GM23338 (cell line): Measurements from ENCODE around the gene CEBPG. TPM values are rescaled to one million over a fixed set of nuclear protein-coding genes. Genes with fewer than 3 reads are reported as not detected.
A peak's percentile ranks its signal among the peaks of the same experiment; 100 is the strongest.

ENCODE experiments used
- ATAC-seq: fragments of 200-7000 bp; cut with Tn5 transposase; 3 replicates; pipeline ENCODE4 v1.9.1; 2020
- DNase-seq: peaks from one replicate; pipeline ENCODE4 v3.0.0-alpha.2; 2015; ENCODE audit warnings: low spot score
- H2AFZ ChIP-seq: fragments of 200-600 bp; sonication (generic); 2 replicates; pipeline ENCODE4 v1.8.0; 2016; ENCODE audit warnings: antibody characterized with exemption, mild to moderate bottlenecking, moderate library complexity
- H3F3A ChIP-seq: fragments of 200-600 bp; sonication (generic); replicated peaks from 2 replicates; pipeline ENCODE4 v1.8.0; 2017; ENCODE audit warnings: antibody characterized with exemption, mixed run types, low read depth
- H3K27ac ChIP-seq: fragments of 200-600 bp; sonication (generic); 2 replicates; pipeline ENCODE4 v1.6.1; 2016; ENCODE audit warnings: low read depth
- H3K27me3 ChIP-seq: fragments of 200-600 bp; sonication (generic); 2 replicates; pipeline ENCODE4 v1.8.0; 2016; ENCODE audit warnings: mild to moderate bottlenecking, mixed run types, moderate library complexity; ENCODE audit not compliant: insufficient read depth
- H3K36me3 ChIP-seq: fragments of 200-600 bp; sonication (generic); 2 replicates; pipeline ENCODE4 v1.8.0; 2016; ENCODE audit warnings: mild to moderate bottlenecking; ENCODE audit not compliant: insufficient read depth
- H3K4me1 ChIP-seq: fragments of 200-600 bp; sonication (generic); 2 replicates; pipeline ENCODE4 v1.8.0; 2016; ENCODE audit warnings: mild to moderate bottlenecking, moderate library complexity; ENCODE audit not compliant: insufficient read depth
- H3K4me2 ChIP-seq: fragments of 200-600 bp; sonication (generic); 2 replicates; pipeline ENCODE4 v1.7.1; 2017; ENCODE audit warnings: mixed run types
- H3K4me3 ChIP-seq: fragments of 200-600 bp; sonication (generic); 2 replicates; pipeline ENCODE4 v1.6.1; 2016; ENCODE audit warnings: mixed run types
- H3K79me2 ChIP-seq: fragments of 200-600 bp; sonication (generic); replicated peaks from 2 replicates; pipeline ENCODE4 v1.8.0; 2017; ENCODE audit warnings: mild to moderate bottlenecking; ENCODE audit not compliant: insufficient read depth
- H3K9me2 ChIP-seq: fragments of 200-600 bp; sonication (generic); 2 replicates; pipeline ENCODE4 v1.8.0; 2017; ENCODE audit not compliant: insufficient read depth
- H4K20me1 ChIP-seq: fragments of 200-600 bp; sonication (generic); replicated peaks from 2 replicates; pipeline ENCODE4 v1.8.0; 2017; ENCODE audit warnings: mild to moderate bottlenecking; ENCODE audit not compliant: insufficient read depth
- H3K27ac Mint-ChIP-seq: 2 replicates; pipeline ENCODE4 v1.8.0; 2020; ENCODE audit warnings: inconsistent platforms, mild to moderate bottlenecking, moderate library complexity, mixed read lengths
- H3K27me3 Mint-ChIP-seq: 3 replicates; pipeline ENCODE4 v1.8.0; 2022; ENCODE audit warnings: low read depth, mild to moderate bottlenecking, moderate library complexity, mixed read lengths, inconsistent platforms; ENCODE audit not compliant: insufficient read depth, poor library complexity
- H3K36me3 Mint-ChIP-seq: 3 replicates; pipeline ENCODE4 v1.8.0; 2021; ENCODE audit warnings: low read depth, mild to moderate bottlenecking, inconsistent platforms, moderate library complexity, mixed read lengths
- H3K4me1 Mint-ChIP-seq: 3 replicates; pipeline ENCODE4 v1.8.0; 2020; ENCODE audit warnings: mild to moderate bottlenecking, inconsistent platforms, mixed read lengths
- H3K4me3 Mint-ChIP-seq: 3 replicates; pipeline ENCODE4 v1.8.0; 2021; ENCODE audit warnings: moderate library complexity, mild to moderate bottlenecking, inconsistent platforms, mixed read lengths
- H3K9me3 Mint-ChIP-seq: 3 replicates; pipeline ENCODE4 v1.8.0; 2020; ENCODE audit warnings: moderate library complexity, mild to moderate bottlenecking, inconsistent platforms, mixed read lengths
- EZH2 ChIP-seq: fragments of 200-600 bp; sonication (generic); IDR thresholded peaks from one replicate; pipeline ENCODE4 v1.8.0; 2017; ENCODE audit warnings: antibody characterized with exemption, mild to moderate bottlenecking, low read depth; ENCODE audit not compliant: unreplicated experiment
- EZH2phosphoT487 ChIP-seq: fragments of 200-600 bp; sonication (generic); IDR thresholded peaks from one replicate; pipeline ENCODE4 v1.8.1; 2018; ENCODE audit warnings: antibody characterized with exemption; ENCODE audit not compliant: unreplicated experiment
- JUNB ChIP-seq: IDR thresholded peaks from one replicate; pipeline ENCODE4 v1.6.1; 2016; ENCODE audit warnings: antibody characterized with exemption; ENCODE audit not compliant: unreplicated experiment
- STAT1 ChIP-seq: IDR thresholded peaks from one replicate; pipeline ENCODE4 v1.6.1; 2016; ENCODE audit warnings: antibody characterized with exemption; ENCODE audit not compliant: unreplicated experiment
- polyA plus RNA-seq: library from polyadenylated mRNA; unstranded; fragments of >200 nt; fragmentation: Nextera tagmentation; extraction: Ambion mirVana; gene quantifications from 2 replicates; pipeline ENCODE4 v1.2.1, GENCODE V29; 2016
- total RNA-seq: library from RNA; depleted of rRNA; stranded (reverse); fragments of >200 nt; shearing (Covaris generic); gene quantifications from 2 replicates; pipeline ENCODE4 v1.2.3, GENCODE V29; 2014
- TF ChIP-seq, protein P1 (sequence below): IDR thresholded peaks from one replicate; pipeline ENCODE4 v1.6.1; 2018; ENCODE audit warnings: antibody characterized with exemption; ENCODE audit not compliant: unreplicated experiment
- TF ChIP-seq, protein P2 (sequence below), 2 experiments: fragments of 200-600 bp in 1 of 2; sonication (generic) in 1 of 2; conservative IDR thresholded peaks; 2 replicates each; pipeline versions ENCODE4 v1.5.1 to v1.6.1; 2016 to 2017; ENCODE audit warnings: antibody characterized with exemption in 2 of 2, low read depth in 2 of 2, mild to moderate bottlenecking in 2 of 2, moderate library complexity in 1 of 2
- TF ChIP-seq, protein P3 (sequence below): fragments of 250-450 bp; sonication (Bioruptor Pico); IDR thresholded peaks from 2 replicates; pipeline ENCODE4 v1.5.0; 2020; ENCODE audit warnings: mild to moderate bottlenecking, moderate library complexity
- TF ChIP-seq, protein P4 (sequence below): IDR thresholded peaks from 2 replicates; pipeline ENCODE4 v1.6.1; 2016; ENCODE audit warnings: antibody characterized with exemption

CEBPG gene
- total and polyA plus RNA-seq, 2 experiments from 2014 or later: 25.9 to 50.2 TPM

DNA sequence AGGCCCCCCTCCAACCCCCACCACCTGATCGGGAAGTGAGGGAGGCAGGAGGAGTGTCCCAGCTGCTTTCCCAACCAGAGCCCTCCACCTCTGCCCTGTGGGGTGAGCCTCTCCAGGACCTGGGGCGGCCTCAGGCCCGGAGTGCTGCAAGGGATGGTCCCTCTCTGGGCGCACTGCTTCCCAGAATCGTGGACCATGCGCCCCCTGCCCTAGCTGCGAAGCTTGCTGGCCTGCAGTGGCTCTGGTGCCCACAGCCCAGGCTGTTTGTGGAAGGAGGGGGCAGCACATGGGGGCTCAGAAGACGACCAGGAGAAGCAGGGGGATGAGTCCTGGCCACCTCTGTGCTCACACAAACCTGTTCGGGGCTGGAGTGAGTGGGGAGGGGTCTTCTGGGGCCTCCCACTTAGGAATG lies 33.6 kb downstream of the CEBPG start:
- Histone ChIP-seq H2AFZ (no peak overlapping the region), H3K79me2 (no peaks in the 10 kb centered on the region), H3K36me3 (no peaks in the 10 kb centered on the region), H3K4me2 (no peak overlapping the region), H3K27ac (no peak overlapping the region), H3K9me2 (no peaks in the 10 kb centered on the region), H3K4me1 (no peaks in the 10 kb centered on the region; the same call in 1 of the 2 replicates), H4K20me1 (no peaks in the 10 kb centered on the region), H3F3A (no peaks in the 10 kb centered on the region), H3K27me3 (no peaks in the 10 kb centered on the region), H3K4me3 (no peak overlapping the region)
- H3K27ac Mint-ChIP-seq: no peak overlapping the region
- TF ChIP-seq, protein P1, sequence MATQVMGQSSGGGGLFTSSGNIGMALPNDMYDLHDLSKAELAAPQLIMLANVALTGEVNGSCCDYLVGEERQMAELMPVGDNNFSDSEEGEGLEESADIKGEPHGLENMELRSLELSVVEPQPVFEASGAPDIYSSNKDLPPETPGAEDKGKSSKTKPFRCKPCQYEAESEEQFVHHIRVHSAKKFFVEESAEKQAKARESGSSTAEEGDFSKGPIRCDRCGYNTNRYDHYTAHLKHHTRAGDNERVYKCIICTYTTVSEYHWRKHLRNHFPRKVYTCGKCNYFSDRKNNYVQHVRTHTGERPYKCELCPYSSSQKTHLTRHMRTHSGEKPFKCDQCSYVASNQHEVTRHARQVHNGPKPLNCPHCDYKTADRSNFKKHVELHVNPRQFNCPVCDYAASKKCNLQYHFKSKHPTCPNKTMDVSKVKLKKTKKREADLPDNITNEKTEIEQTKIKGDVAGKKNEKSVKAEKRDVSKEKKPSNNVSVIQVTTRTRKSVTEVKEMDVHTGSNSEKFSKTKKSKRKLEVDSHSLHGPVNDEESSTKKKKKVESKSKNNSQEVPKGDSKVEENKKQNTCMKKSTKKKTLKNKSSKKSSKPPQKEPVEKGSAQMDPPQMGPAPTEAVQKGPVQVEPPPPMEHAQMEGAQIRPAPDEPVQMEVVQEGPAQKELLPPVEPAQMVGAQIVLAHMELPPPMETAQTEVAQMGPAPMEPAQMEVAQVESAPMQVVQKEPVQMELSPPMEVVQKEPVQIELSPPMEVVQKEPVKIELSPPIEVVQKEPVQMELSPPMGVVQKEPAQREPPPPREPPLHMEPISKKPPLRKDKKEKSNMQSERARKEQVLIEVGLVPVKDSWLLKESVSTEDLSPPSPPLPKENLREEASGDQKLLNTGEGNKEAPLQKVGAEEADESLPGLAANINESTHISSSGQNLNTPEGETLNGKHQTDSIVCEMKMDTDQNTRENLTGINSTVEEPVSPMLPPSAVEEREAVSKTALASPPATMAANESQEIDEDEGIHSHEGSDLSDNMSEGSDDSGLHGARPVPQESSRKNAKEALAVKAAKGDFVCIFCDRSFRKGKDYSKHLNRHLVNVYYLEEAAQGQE: no peak
- TF ChIP-seq, protein P2, sequence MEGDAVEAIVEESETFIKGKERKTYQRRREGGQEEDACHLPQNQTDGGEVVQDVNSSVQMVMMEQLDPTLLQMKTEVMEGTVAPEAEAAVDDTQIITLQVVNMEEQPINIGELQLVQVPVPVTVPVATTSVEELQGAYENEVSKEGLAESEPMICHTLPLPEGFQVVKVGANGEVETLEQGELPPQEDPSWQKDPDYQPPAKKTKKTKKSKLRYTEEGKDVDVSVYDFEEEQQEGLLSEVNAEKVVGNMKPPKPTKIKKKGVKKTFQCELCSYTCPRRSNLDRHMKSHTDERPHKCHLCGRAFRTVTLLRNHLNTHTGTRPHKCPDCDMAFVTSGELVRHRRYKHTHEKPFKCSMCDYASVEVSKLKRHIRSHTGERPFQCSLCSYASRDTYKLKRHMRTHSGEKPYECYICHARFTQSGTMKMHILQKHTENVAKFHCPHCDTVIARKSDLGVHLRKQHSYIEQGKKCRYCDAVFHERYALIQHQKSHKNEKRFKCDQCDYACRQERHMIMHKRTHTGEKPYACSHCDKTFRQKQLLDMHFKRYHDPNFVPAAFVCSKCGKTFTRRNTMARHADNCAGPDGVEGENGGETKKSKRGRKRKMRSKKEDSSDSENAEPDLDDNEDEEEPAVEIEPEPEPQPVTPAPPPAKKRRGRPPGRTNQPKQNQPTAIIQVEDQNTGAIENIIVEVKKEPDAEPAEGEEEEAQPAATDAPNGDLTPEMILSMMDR (conservative IDR thresholded peaks at IDR 0.05; ENCODE audit: low read depth in 2 of 2): peak; percentile 16 to 26; a peak in 1 of 4 replicates
- H3K4me1 Mint-ChIP-seq: peaks cover 7% of the 10 kb centered on the region
- no peaks in the 10 kb centered on the region for H3K9me3 Mint-ChIP-seq
- peaks cover 7% of the 10 kb centered on the region for H3K27me3 Mint-ChIP-seq
- H3K36me3 Mint-ChIP-seq: no peaks in the 10 kb centered on the region
- no peak overlapping the region for H3K4me3 Mint-ChIP-seq
- ATAC-seq (peak; percentile 72), DNase-seq (no peak)

DNA sequence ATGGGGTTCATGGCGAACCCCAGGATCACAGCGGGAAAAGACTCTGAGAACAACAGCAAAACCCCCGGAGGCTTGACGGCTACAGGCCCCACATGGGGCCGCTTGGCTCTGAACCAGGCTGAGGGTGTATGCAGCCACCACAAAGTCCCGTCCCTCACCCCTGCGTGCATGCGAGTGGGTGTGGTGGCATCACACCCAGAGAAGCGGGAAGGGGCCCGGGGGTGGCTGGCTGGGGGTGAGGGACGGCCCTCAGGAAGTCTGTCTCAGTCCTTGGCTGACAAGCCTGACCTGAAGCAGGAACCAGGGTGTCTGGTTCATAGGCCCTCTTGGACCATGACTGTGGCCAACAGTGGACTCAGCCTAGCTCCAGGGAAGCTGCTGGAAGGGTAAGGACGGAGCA lies 34.2 kb downstream of the CEBPG start:
- Mint-ChIP-seq H3K4me1 (peaks cover 7% of the 10 kb centered on the region), H3K27me3 (peaks cover 9% of the 10 kb centered on the region), H3K9me3 (no peaks in the 10 kb centered on the region), H3K4me3 (no peak overlapping the region), H3K36me3 (no peaks in the 10 kb centered on the region), H3K27ac (no peak overlapping the region)
- H4K20me1 ChIP-seq: no peaks in the 10 kb centered on the region
- H3F3A ChIP-seq: no peaks in the 10 kb centered on the region
- no peak overlapping the region for H2AFZ ChIP-seq
- no peak overlapping the region for H3K4me3 ChIP-seq
- H3K4me1 ChIP-seq: no peaks in the 10 kb centered on the region; the same call in 1 of the 2 replicates
- H3K9me2 ChIP-seq: no peaks in the 10 kb centered on the region
- H3K27me3 ChIP-seq: no peaks in the 10 kb centered on the region
- H3K4me2 ChIP-seq: no peak overlapping the region
- no peaks in the 10 kb centered on the region for H3K36me3 ChIP-seq
- ATAC-seq (no peak), DNase-seq (no peak)
- no peak overlapping the region for H3K27ac ChIP-seq
- H3K79me2 ChIP-seq: no peaks in the 10 kb centered on the region
- TF ChIP-seq JUNB (no peak), STAT1 (no peak), EZH2phosphoT487 (no peak), EZH2 (no peak)
- TF ChIP-seq, protein P3, sequence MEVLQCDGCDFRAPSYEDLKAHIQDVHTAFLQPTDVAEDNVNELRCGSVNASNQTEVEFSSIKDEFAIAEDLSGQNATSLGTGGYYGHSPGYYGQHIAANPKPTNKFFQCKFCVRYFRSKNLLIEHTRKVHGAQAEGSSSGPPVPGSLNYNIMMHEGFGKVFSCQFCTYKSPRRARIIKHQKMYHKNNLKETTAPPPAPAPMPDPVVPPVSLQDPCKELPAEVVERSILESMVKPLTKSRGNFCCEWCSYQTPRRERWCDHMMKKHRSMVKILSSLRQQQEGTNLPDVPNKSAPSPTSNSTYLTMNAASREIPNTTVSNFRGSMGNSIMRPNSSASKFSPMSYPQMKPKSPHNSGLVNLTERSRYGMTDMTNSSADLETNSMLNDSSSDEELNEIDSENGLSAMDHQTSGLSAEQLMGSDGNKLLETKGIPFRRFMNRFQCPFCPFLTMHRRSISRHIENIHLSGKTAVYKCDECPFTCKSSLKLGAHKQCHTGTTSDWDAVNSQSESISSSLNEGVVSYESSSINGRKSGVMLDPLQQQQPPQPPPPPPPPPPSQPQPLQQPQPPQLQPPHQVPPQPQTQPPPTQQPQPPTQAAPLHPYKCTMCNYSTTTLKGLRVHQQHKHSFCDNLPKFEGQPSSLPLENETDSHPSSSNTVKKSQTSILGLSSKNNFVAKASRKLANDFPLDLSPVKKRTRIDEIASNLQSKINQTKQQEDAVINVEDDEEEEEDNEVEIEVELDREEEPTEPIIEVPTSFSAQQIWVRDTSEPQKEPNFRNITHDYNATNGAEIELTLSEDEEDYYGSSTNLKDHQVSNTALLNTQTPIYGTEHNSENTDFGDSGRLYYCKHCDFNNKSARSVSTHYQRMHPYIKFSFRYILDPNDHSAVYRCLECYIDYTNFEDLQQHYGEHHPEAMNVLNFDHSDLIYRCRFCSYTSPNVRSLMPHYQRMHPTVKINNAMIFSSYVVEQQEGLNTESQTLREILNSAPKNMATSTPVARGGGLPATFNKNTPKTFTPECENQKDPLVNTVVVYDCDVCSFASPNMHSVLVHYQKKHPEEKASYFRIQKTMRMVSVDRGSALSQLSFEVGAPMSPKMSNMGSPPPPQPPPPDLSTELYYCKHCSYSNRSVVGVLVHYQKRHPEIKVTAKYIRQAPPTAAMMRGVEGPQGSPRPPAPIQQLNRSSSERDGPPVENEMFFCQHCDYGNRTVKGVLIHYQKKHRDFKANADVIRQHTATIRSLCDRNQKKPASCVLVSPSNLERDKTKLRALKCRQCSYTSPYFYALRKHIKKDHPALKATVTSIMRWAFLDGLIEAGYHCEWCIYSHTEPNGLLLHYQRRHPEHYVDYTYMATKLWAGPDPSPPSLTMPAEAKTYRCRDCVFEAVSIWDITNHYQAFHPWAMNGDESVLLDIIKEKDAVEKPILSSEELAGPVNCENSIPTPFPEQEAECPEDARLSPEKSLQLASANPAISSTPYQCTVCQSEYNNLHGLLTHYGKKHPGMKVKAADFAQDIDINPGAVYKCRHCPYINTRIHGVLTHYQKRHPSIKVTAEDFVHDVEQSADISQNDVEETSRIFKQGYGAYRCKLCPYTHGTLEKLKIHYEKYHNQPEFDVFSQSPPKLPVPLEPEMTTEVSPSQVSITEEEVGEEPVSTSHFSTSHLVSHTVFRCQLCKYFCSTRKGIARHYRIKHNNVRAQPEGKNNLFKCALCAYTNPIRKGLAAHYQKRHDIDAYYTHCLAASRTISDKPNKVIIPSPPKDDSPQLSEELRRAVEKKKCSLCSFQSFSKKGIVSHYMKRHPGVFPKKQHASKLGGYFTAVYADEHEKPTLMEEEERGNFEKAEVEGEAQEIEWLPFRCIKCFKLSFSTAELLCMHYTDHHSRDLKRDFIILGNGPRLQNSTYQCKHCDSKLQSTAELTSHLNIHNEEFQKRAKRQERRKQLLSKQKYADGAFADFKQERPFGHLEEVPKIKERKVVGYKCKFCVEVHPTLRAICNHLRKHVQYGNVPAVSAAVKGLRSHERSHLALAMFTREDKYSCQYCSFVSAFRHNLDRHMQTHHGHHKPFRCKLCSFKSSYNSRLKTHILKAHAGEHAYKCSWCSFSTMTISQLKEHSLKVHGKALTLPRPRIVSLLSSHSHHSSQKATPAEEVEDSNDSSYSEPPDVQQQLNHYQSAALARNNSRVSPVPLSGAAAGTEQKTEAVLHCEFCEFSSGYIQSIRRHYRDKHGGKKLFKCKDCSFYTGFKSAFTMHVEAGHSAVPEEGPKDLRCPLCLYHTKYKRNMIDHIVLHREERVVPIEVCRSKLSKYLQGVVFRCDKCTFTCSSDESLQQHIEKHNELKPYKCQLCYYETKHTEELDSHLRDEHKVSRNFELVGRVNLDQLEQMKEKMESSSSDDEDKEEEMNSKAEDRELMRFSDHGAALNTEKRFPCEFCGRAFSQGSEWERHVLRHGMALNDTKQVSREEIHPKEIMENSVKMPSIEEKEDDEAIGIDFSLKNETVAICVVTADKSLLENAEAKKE (CRISPR knock-in tag): no peak
- TF ChIP-seq, protein P4, sequence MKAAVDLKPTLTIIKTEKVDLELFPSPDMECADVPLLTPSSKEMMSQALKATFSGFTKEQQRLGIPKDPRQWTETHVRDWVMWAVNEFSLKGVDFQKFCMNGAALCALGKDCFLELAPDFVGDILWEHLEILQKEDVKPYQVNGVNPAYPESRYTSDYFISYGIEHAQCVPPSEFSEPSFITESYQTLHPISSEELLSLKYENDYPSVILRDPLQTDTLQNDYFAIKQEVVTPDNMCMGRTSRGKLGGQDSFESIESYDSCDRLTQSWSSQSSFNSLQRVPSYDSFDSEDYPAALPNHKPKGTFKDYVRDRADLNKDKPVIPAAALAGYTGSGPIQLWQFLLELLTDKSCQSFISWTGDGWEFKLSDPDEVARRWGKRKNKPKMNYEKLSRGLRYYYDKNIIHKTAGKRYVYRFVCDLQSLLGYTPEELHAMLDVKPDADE: no peak
